Right lobe of liver (tissue), 4 donors: ENCODE results near the gene THBS3.

ENCODE experiments used
- POLR2A ChIP-seq: fragments of 450-650 bp; IDR thresholded peaks from one replicate; pipeline ENCODE4 v1.6.1; 2017; ENCODE audit warnings: antibody characterized with exemption, mild to moderate bottlenecking
- TF ChIP-seq, protein P1 (sequence below), 4 donors: fragments of 200-600 bp in 3 of 4; fragments of 450-650 bp in 1 of 4; IDR thresholded peaks; one replicate each; pipeline versions ENCODE4 v1.5.1 to v1.8.0; 2016 to 2022; ENCODE audit warnings: antibody characterized with exemption in 4 of 4, mild to moderate bottlenecking in 2 of 4
- donor health status: DM: no; HTN: no; CAD: no.
- donor health status: DM: no; HTN: no; CAD: no.
- donor health status: DM: no; HTN: yes; CAD: no.

DNA sequence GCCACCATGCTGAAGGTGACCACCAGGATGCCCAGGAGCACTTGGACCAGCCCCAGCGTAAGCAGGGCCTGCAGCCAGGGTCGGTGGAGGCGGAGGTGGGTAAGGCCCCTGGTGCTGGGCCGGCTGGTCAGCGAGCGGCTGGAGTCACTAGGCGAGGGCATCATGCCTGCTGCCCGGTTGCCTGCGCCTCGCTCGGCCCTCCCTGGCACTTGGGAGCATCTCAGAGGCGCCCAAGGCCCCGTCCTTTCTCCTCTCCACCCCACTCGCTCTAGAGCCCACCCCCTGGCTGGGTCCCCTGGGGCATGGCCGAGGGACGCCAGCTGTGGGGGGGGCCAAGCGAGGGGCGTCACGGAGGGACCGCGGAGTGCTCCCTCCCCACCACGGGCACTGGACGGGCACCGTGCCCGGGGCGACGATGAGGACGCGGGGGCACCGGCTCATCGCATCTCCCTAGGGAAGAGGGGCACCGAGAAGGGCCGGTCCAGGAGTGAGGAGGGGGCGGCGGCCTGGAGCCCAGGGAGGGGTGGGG, 47.1 kb upstream of the THBS3 start:
- TF ChIP-seq POLR2A: no peak
- TF ChIP-seq, protein P1, sequence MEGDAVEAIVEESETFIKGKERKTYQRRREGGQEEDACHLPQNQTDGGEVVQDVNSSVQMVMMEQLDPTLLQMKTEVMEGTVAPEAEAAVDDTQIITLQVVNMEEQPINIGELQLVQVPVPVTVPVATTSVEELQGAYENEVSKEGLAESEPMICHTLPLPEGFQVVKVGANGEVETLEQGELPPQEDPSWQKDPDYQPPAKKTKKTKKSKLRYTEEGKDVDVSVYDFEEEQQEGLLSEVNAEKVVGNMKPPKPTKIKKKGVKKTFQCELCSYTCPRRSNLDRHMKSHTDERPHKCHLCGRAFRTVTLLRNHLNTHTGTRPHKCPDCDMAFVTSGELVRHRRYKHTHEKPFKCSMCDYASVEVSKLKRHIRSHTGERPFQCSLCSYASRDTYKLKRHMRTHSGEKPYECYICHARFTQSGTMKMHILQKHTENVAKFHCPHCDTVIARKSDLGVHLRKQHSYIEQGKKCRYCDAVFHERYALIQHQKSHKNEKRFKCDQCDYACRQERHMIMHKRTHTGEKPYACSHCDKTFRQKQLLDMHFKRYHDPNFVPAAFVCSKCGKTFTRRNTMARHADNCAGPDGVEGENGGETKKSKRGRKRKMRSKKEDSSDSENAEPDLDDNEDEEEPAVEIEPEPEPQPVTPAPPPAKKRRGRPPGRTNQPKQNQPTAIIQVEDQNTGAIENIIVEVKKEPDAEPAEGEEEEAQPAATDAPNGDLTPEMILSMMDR (IDR thresholded peaks at IDR 0.05): no peak
